GM21360 (cell line): ENCODE data around the gene NOP56.
A peak's percentile ranks its signal among the peaks of the same experiment; 100 is the strongest.

ENCODE experiments used
- ATAC-seq: cut with Tn5 transposase; IDR thresholded peaks from one replicate; pipeline ENCODE4 v1.9.1; 2021; ENCODE audit warnings: mild to moderate bottlenecking, moderate library complexity; ENCODE audit not compliant: unreplicated experiment

NOP56 gene

GRCh38 chr20:2651772-2652723, at the start of gene NOP56:
TSS of gene NOP56 (plus strand) at chr20:2652632. CDS start at chr20:2652661, 29 bp downstream.
- ATAC-seq = peak; percentile 75

- ATAC-seq = no peak
Measured at GRCh38 chr20:2602746-2603145, 49.7 kb upstream of the NOP56 start.

GRCh38 chr20:2603816-2604505, 48.5 kb upstream of the NOP56 start:
- ATAC-seq = no peak

GRCh38 chr20:2604506-2604835, 48.0 kb upstream of the NOP56 start:
- no peak for ATAC-seq

GRCh38 chr20:2606507-2607006, 45.9 kb upstream of the NOP56 start:
- ATAC-seq = no peak

- no peak for ATAC-seq
Measured at GRCh38 chr20:2610326-2610725, 42.1 kb upstream of the NOP56 start.

- no peak for ATAC-seq
Measured at GRCh38 chr20:2610941-2611720, 41.3 kb upstream of the NOP56 start.

GRCh38 chr20:2612073-2612472, 40.4 kb upstream of the NOP56 start:
- no peak for ATAC-seq

- no peak for ATAC-seq
Measured at GRCh38 chr20:2616634-2617033, 35.8 kb upstream of the NOP56 start.

- no peak for ATAC-seq
Measured at GRCh38 chr20:2617099-2617714, 35.2 kb upstream of the NOP56 start.

GRCh38 chr20:2618815-2619214, 33.6 kb upstream of the NOP56 start:
- ATAC-seq = no peak

- ATAC-seq = no peak
Measured at GRCh38 chr20:2619337-2619736, 33.1 kb upstream of the NOP56 start.

GRCh38 chr20:2619961-2620595, 32.4 kb upstream of the NOP56 start:
- no peak for ATAC-seq

GRCh38 chr20:2624190-2624589, 28.2 kb upstream of the NOP56 start:
- no peak for ATAC-seq

GRCh38 chr20:2625062-2625461, 27.4 kb upstream of the NOP56 start:
- ATAC-seq = no peak

GRCh38 chr20:2626853-2627541, 25.4 kb upstream of the NOP56 start:
- ATAC-seq = no peak

GRCh38 chr20:2631228-2631627, 21.2 kb upstream of the NOP56 start:
- ATAC-seq = no peak

- ATAC-seq = no peak
Measured at GRCh38 chr20:2633381-2633780, 19.1 kb upstream of the NOP56 start.

- no peak for ATAC-seq
Measured at GRCh38 chr20:2637246-2637645, 15.2 kb upstream of the NOP56 start.

GRCh38 chr20:2640260-2640659, 12.2 kb upstream of the NOP56 start:
- ATAC-seq = no peak
